NCI-H187 (cell line): ENCODE data around the gene SMAD9.

Experiments
- DNase-seq, 2 experiments: peaks; one replicate each; lab custom pipeline; 2025; lab: John Stamatoyannopoulos, UW

Gene SMAD9

GRCh38 chr13:36919833-36920615 lies at the start of gene SMAD9:
Gene SMAD9 (minus strand): TSS chr13:36920238. CDS start chr13:36879689, 40,549 bp downstream.
- DNase-seq, result peak; percentile 24 to 60

GRCh38 chr13:36966404-36966803 lies 46.4 kb upstream of the SMAD9 start:
- no peak for DNase-seq

- DNase-seq, result no peak
These were observed 45.7 kb upstream of the SMAD9 start for GRCh38 chr13:36965767-36966166.

DNA sequence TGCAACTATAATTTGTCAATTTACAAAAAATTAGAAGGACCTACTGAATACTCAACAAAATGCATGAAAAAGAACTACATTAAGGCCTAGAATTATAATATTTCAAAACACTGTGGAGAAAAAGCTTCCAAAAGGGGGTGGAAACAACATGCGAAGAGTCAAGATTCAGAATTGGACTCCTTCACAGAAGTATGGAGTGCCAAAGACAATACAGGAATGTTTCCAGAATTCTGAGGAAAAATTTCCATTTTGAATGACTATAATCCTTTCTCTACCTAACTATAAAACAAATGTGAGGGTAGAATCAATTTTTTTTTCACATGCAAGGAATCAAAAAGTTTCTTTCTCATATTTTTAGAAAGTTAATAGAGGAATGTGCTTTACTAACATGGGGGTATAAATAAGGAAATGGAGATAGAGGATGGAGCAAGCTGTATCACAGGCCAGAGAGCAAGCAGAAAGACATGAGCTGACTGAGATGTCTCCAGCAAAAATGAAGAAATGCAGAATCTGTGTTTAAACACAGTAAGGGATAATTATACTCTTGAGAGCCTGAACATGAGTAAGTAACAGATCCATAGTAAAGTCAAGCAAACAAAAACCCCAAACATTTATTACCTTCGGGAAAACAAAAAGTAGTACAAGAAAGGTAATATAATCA lies 39.5 kb upstream of the SMAD9 start:
- no peak for DNase-seq

- DNase-seq, result no peak
These were observed 34.5 kb upstream of the SMAD9 start for GRCh38 chr13:36954542-36954941.

GRCh38 chr13:36950920-36951319 lies 30.9 kb upstream of the SMAD9 start:
- no peak for DNase-seq

- no peak for DNase-seq
These were observed 30.3 kb upstream of the SMAD9 start for GRCh38 chr13:36950330-36950729.

- DNase-seq, result no peak
These were observed 25.0 kb upstream of the SMAD9 start for GRCh38 chr13:36945078-36945477.

- DNase-seq, result no peak
These were observed 5.6 kb upstream of the SMAD9 start for GRCh38 chr13:36925603-36926002.

GRCh38 chr13:36924001-36924400 lies 4.0 kb upstream of the SMAD9 start:
- no peak for DNase-seq

DNA sequence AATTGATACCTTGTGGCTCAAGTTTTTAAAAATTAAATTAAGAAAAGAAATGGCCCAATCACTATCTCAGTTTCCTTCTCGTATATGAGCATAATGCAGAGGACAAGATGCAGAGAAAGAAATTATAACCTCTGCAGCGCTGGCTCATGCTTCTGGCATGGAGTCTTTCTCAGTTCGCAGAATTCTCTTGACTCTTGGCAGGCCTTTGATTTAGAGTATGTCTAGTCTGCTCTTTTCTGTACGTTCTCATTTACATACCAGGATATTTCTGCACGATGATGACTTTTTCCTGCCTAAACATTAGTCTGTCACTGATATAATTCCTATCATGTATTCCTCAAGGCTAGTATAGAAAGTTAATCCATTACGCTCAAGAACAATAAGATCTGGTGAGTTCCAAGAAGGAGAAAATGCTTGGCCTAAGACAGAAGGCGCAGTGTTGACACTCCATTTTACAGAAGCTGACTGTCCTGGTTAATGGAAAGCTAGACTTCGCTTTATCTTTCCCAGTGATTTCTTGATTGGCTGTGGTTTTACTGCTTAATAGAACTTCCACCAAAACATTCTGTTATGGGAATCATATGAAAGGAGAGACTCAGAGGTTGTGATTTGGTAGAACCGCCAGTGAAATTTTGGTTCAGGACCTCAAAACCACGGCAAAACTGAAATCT lies 1.7 kb upstream of the SMAD9 start:
- no peak for DNase-seq

DNA sequence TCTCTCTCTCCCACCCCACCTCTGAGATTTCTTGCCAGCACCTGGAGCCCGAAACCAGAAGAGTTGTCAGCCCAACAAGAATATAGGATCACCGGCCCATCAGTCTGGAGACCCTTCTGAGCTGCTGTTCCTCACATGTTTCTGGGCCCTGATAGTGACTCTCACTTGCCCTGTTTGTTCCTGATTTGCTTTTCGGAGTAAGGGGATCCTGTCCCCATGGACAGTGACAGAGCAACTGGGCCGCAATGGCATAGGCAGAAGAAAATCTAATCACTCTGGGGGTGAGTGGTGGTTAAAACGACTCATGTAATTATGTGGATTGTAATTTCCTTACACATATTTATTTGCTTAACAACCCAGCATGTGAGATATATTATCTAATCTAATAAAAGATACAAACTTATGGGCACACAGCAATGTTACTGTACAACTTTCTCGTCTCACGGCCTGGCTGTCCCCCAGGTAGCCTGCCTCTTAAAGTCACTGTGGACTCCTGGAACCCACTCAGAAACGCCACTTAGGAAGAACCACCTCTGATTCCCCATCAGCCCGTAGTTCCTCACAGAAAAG lies 663 bp upstream of the SMAD9 start:
- no peak for DNase-seq

GRCh38 chr13:36919171-36919832 lies 736 bp downstream of the SMAD9 start:
- peak in 1 of 2 experiments; percentile 40 for DNase-seq

- peak in 1 of 2 experiments; percentile 29 for DNase-seq
These were observed 1.5 kb downstream of the SMAD9 start for GRCh38 chr13:36918246-36919131.

GRCh38 chr13:36917311-36917710 lies 2.7 kb downstream of the SMAD9 start:
- no peak for DNase-seq

DNA sequence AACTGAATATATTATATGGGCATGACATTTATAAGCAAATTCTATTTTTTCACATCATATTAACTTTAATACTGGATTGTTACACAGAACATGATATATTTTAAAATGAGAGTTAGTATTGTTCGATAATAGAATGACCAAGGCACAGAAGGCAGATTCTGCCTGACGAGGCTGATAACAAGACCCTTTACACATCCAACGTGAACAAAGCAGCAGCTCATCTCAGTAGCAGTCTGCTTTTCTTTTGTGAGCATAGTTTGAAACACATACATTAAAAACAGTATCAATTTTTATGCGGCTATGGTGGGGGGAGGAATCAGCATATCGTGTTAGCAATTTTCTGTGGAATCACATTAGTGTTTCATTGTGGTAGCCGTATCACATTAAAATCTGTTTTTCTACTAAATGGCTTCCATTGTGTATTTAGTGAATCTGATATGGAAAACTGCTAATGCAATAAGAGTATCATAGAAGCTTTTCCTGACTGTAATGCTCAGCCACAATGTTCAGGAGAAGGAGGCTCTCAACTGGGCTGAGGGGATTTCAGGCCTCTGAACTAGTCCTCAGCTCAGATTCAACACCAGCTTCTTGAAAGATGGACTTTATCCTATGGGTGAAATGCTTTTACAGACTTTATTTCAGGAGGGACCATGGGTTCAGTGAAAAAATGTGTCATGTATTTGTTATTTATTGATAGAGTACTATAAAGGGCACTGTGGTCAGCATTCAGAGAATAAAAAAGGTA lies 4.0 kb downstream of the SMAD9 start:
- DNase-seq, result no peak

DNA sequence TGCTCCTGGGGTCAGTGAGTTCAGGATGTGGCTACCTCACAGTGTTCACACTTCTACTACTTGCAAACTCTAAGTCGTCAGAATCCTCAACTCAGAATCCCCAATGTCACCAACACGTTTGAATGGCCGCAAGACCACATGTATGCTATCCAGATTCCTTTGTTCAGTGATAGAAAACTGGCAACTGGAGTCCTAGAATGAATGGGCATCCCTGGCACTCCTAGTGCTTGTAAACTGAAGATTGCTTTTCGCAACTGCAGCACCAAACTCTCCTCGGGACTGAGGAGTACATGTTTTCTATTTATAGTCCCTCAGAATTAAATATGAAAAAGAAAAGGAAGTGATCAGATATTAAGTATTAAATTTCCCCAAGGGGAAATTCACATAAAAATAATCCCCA lies 4.9 kb downstream of the SMAD9 start:
- DNase-seq, result no peak

DNA sequence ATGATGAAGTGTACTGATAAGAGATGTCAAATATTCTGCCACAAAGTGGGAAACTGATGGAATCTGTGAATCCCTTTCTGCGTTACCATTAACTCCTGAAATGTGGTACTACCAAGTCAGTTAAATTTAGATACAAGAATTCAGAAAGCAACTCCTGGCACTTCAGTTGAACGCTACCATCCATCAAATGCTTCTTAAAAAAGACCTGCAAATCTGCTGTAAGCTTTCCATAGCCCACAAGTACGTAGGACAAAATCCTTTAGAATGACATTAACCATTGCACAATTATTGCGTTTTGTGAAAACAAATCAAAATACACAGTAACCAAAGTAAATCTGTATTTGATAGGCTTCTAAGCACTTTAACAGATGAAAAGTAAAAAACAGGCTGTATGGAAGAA lies 5.4 kb downstream of the SMAD9 start:
- no peak for DNase-seq

DNA sequence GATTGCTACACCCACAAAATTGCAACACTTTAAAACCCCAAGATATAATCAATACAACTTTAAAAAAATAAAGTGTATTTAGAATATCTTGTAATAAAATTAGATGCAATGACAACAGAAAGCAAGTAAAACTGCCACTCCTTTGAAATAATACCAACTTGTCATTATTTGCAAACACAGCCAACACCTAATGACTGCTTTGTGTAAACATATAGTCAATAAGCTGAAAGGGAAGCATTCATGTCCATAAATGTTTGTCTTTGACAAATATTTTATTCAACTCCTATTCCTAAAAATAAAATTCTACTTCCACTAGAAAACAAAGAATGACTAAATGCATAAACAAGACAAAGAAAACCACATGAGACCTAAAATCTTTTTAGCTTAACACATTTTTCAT lies 6.6 kb downstream of the SMAD9 start:
- no peak for DNase-seq

DNA sequence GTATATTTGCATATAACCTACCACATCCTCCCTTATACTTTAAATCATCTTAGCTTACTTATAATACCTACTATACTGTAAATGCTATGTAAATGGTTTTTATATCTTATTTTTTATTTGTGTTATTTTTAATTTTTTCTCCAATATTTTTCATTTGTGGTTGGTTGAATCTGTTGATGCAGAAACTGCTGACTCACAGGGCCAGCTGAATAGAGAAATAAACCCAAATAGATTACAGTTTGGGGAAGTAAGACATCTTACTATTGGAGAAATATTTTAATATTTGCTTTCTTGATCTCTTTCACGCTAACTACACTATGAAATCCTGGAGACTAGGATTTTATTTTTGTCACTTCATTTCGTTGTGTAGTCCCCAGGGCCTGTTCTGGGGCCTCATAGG lies 7.1 kb downstream of the SMAD9 start:
- no peak for DNase-seq
